Common myeloid progenitor, CD34-positive (primary cell): ENCODE data around the gene PCDHGA8.
"Not testable (repeated sequence)": the region's sequence is repeated elsewhere in the genome, so short reads cannot be mapped to it uniquely, and the experiment has no call there.

Experiments used
- CTCF ChIA-PET: fragments of 350-600 bp; sonication (Branson Sonifier 250); formaldehyde crosslinking; loops from one replicate; lab custom pipeline; 2021; ENCODE audit warnings: antibody characterized with exemption; lab: Charles Lee
- POLR2A ChIA-PET: fragments of 350-600 bp; sonication (Branson Sonifier 250); formaldehyde crosslinking; loops from one replicate; lab custom pipeline; 2021; ENCODE audit warnings: antibody characterized with exemption; lab: Charles Lee
- DNase-seq, 3 donors: peaks; one replicate each; pipeline versions ENCODE4 v3.0.0 to v3.0.0-alpha.2; 2013
- H3K27ac ChIP-seq, 2 experiments: 1 replicate in 1 of 2; 2 replicates in 1 of 2; pipeline ENCODE4 v1.7.0; 2013; ENCODE audit warnings: inconsistent platforms in 2 of 2, low read length in 2 of 2, mild to moderate bottlenecking in 2 of 2, low read depth in 1 of 2, moderate library complexity in 1 of 2; ENCODE audit not compliant: severe bottlenecking in 2 of 2, insufficient read depth in 1 of 2, poor library complexity in 1 of 2
- H3K27me3 ChIP-seq, 5 experiments: replicated peaks in 2 of 5; 1 replicate in 3 of 5; 2 replicates in 2 of 5; pipeline versions ENCODE4 v1.6.1 to v1.7.0; 2013; ENCODE audit warnings: low read length in 4 of 5, mild to moderate bottlenecking in 2 of 5, moderate library complexity in 2 of 5, inconsistent platforms in 1 of 5; ENCODE audit not compliant: insufficient read depth in 5 of 5, control insufficient read depth in 4 of 5
- H3K36me3 ChIP-seq, 4 experiments: 1 replicate in 2 of 4; 2 replicates in 2 of 4; pipeline versions ENCODE4 v1.6.1 to v1.7.0; 2013; ENCODE audit warnings: low read length in 3 of 4, control low read depth in 1 of 4, mild to moderate bottlenecking in 1 of 4; ENCODE audit not compliant: control insufficient read depth in 4 of 4, insufficient read depth in 4 of 4
- H3K4me1 ChIP-seq, 4 experiments: 1 replicate in 3 of 4; 2 replicates in 1 of 4; pipeline versions ENCODE4 v1.6.1 to v1.7.1; 2013; ENCODE audit warnings: low read length in 3 of 4, mild to moderate bottlenecking in 3 of 4, control low read depth in 1 of 4, inconsistent platforms in 1 of 4, moderate library complexity in 1 of 4; ENCODE audit not compliant: control insufficient read depth in 4 of 4, insufficient read depth in 4 of 4; ENCODE audit errors: control extremely low read depth in 1 of 4
- H3K4me3 ChIP-seq, 7 experiments: 1 replicate in 4 of 7; 2 replicates in 3 of 7; pipeline versions ENCODE4 v1.5.1 to v1.7.0; 2013; ENCODE audit warnings: mild to moderate bottlenecking in 7 of 7, low read length in 6 of 7, moderate library complexity in 6 of 7, inconsistent platforms in 2 of 7, low read depth in 2 of 7, control low read depth in 1 of 7; ENCODE audit not compliant: insufficient read depth in 4 of 7, control insufficient read depth in 1 of 7; ENCODE audit errors: extremely low read depth in 1 of 7
- H3K9me3 ChIP-seq, 5 experiments: 1 replicate in 4 of 5; 2 replicates in 1 of 5; pipeline versions ENCODE4 v1.6.1 to v1.7.1; 2013; ENCODE audit warnings: low read length in 4 of 5, mild to moderate bottlenecking in 2 of 5, inconsistent platforms in 1 of 5, low read depth in 1 of 5, moderate library complexity in 1 of 5; ENCODE audit not compliant: control insufficient read depth in 4 of 5, insufficient read depth in 2 of 5; ENCODE audit errors: control extremely low read depth in 1 of 5
- WGBS: methylation state at CpG from one replicate; pipeline ENCODE4 v1.1.5; 2013; ENCODE audit not compliant: insufficient coverage; 5-methylcytosine and 5-hydroxymethylcytosine counted together

Gene PCDHGA8

DNA sequence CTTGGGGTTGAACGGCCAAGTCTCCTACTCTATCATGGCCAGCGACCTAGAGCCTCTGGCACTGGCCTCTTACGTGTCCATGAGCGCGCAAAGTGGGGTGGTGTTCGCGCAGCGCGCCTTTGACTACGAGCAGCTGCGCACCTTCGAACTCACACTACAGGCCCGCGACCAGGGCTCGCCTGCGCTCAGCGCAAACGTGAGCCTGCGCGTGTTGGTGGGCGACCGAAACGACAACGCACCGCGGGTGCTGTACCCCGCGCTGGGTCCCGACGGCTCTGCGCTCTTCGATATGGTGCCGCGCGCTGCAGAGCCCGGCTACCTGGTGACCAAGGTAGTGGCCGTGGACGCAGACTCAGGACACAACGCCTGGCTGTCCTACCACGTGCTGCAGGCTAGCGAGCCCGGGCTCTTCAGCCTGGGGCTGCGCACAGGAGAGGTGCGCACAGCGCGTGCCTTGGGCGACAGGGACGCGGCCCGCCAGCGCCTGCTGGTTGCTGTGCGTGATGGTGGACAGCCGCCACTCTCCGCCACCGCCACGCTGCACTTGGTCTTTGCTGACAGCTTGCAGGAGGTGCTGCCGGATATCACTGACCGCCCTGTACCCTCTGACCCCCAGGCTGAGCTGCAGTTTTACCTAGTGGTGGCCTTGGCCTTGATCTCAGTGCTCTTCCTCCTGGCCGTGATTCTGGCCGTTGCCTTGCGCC, 7.3 kb downstream of the PCDHGA8 start:
- H3K4me3 ChIP-seq: no peak overlapping the region
- H3K27ac ChIP-seq: no peak overlapping the region
- POLR2A ChIA-PET: no interaction called here
- CTCF ChIA-PET: interaction anchor here (1.1 to 4.1 kb wide), 6 partner anchors 13 to 165 kb away, joined by 3 to 15 read pairs (median 4); partner anchors contain the start of genes PCDHGA10, PCDHGA11, PCDHGB3 and PCDHGB4
- H3K9me3 ChIP-seq: peaks cover 8 to 68% (median 54%) of the 10 kb centered on the region in 5 experiments
- H3K36me3 ChIP-seq: no peaks in the 10 kb centered on the region
- H3K27me3 ChIP-seq: peaks cover 26 to 70% (median 32%) of the 10 kb centered on the region in 5 experiments
- H3K4me1 ChIP-seq: no peaks in the 10 kb centered on the region
- no peak for DNase-seq
- 25% methylated on average over 59 of the region's 61 CpGs for WGBS

DNA sequence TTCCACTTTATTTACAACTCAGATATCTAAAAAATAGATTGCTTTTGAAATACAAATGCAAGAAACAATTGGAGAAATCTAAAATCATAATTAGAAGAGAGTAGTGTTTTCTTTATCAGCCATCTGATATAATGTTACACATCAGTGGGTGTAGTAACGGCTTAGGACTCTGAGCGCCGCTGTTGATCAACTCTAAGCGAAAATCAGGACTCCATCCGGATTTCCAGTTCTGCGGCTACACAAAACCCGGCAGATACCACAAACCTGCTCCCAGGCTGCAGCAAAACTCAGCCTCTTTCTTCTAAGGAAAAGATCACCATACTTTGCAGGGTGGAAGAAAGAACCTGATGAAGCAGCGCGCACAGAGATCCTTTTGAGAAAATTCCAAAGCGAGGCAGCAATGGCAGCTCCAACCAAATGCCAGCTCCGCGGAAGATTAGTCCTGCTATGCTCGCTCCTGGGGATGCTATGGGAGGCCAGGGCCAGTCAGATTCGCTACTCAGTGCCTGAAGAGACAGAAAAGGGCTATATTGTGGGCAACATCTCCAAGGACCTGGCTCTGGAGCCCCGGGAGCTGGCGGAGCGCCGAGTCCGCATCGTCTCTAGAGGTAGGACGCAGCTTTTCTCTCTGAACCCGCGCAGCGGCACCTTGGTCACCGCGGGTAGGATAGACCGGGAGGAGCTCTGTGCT, 10.3 kb downstream of the PCDHGA8 start, which contains the start of gene PCDHGA9:
Gene PCDHGA9, plus strand, starts transcription at position 226 of the 691 bp plus-strand sequence. Its CDS starts 175 bp downstream, at position 401.
- Histone ChIP-seq H3K27ac (no peak within 1 kb of the TSS), H3K4me3 (peak within 1 kb of the TSS in 3 of 7 experiments; percentile 7 to 42 (median 11)), H3K27me3 (peaks cover 28 to 83% (median 37%) of the 10 kb centered on the region in 5 experiments), H3K36me3 (no peaks in the 10 kb centered on the region), H3K9me3 (peaks cover 7 to 68% (median 50%) of the 10 kb centered on the region in 5 experiments), H3K4me1 (no peaks in the 10 kb centered on the region)
- 19% methylated on average over 26 of the region's 27 CpGs for WGBS
- peak in 2 of 3 donors; percentile 45 to 51 for DNase-seq
- ChIA-PET CTCF (interaction anchor here (0.7 to 1.2 kb wide), 4 partner anchors 14 to 161 kb away, joined by 3 to 5 read pairs (median 4); partner anchors contain the start of gene PCDHGB7), POLR2A (no interaction called here)

DNA sequence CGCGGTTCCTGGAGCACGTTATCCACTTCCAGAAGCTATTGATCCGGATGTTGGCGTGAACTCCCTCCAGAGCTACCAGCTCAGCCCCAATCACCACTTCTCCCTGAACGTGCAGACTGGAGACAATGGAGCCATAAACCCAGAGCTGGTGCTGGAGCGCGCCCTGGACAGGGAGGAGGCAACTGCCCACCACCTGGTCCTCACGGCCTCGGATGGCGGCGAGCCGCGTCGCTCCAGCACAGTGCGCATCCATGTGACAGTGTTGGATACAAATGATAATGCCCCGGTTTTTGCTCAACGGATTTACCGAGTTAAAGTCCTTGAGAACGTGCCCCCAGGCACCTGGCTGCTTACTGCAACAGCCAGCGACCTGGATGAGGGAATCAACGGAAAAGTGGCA, 11.0 kb downstream of the PCDHGA8 start:
- H3K4me1 ChIP-seq: no peaks in the 10 kb centered on the region
- H3K4me3 ChIP-seq: no peak overlapping the region
- H3K27ac ChIP-seq: no peak overlapping the region
- H3K27me3 ChIP-seq: peaks cover 33 to 89% (median 40%) of the 10 kb centered on the region in 5 experiments
- no peaks in the 10 kb centered on the region for H3K36me3 ChIP-seq
- 21% methylated on average over 21 of the region's 22 CpGs for WGBS
- no peak for DNase-seq
- H3K9me3 ChIP-seq: peaks cover 7 to 67% (median 53%) of the 10 kb centered on the region in 5 experiments
- CTCF ChIA-PET: interaction anchor here (0.7 to 1.2 kb wide), 4 partner anchors 14 to 161 kb away, joined by 3 to 5 read pairs (median 4); partner anchors contain the start of gene PCDHGB7
- POLR2A ChIA-PET: no interaction called here

DNA sequence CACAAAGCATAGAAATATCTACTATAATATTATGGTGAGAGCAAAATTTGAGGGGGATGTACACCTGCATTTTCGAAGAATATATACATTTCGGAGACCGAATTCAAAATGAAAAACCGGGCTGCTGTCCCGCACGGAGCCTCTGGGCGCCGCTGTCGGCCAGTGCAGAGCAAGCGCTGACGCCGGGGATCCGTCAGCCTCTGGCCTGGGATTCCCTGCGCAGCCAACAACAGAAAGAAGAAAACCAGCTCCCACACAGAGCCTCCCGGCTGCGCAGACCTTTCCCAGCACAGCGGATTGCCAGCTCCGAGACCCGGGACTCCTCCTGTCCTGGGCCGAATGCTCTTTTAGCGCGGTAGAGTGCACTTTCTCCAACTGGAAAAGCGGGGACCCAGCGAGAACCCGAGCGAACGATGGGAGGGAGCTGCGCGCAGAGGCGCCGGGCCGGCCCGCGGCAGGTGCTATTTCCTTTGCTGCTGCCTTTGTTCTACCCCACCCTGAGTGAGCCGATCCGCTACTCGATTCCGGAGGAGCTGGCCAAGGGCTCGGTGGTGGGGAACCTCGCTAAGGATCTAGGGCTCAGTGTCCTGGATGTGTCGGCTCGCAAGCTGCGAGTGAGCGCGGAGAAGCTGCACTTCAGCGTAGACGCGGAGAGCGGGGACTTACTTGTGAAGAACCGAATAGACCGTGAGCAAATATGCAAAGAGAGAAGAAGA, 15.5 kb downstream of the PCDHGA8 start, which contains the start of gene PCDHGB6:
Gene PCDHGB6, plus strand, starts transcription at position 232 of the 716 bp plus-strand sequence. Its CDS starts 182 bp downstream, at position 414.
- H3K36me3 ChIP-seq, H3K4me1 ChIP-seq, H3K27ac ChIP-seq, POLR2A ChIA-PET: not testable (repeated sequence)
- Histone ChIP-seq H3K4me3 (peak within 1 kb of the TSS in 6 of 7 experiments; percentile 23 to 75 (median 52)), H3K9me3 (peaks cover 7 to 54% (median 47%) of the 10 kb centered on the region in 5 experiments), H3K27me3 (peaks cover 31 to 89% (median 48%) of the 10 kb centered on the region in 5 experiments)
- CTCF ChIA-PET: interaction anchor here (0.8 to 4.6 kb wide), 14 partner anchors 11 to 186 kb away, joined by 3 to 28 read pairs (median 4); partner anchors contain the start of genes PCDHGA12, PCDHGB3, PCDHGB5 and PCDHGC3
- 9% methylated on average over 36 of the region's 51 CpGs for WGBS
- DNase-seq: peak; percentile 53 to 77 (median 73)

DNA sequence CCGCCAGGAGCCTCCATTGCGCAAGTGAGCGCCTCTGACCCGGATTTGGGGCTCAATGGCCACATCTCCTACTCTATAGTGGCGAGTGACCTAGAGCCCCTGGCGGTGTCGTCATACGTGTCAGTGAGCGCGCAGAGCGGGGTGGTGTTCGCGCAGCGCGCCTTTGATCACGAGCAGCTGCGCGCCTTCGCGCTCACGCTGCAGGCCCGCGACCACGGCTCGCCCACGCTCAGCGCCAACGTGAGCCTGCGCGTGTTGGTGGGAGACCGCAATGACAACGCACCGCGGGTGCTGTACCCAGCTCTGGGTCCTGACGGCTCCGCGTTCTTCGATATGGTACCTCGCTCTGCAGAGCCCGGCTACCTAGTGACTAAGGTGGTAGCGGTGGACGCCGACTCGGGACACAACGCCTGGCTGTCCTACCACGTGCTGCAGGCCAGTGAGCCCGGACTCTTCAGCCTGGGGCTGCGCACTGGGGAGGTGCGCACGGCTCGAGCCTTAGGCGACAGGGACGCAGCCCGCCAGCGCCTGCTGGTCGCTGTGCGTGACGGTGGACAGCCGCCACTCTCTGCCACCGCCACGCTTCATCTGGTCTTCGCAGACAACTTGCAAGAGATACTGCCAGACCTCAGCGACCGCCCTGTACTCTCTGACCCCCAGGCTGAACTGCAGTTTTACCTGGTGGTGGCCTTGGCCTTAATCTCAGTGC, 17.3 kb downstream of the PCDHGA8 start:
- peak in 2 of 3 donors; percentile 39 to 47 for DNase-seq
- Histone ChIP-seq H3K27ac (no peak overlapping the region), H3K36me3 (peaks cover 0 to 4% (median 0%) of the 10 kb centered on the region in 4 experiments), H3K9me3 (peaks cover 7 to 46% (median 37%) of the 10 kb centered on the region in 5 experiments), H3K27me3 (peaks cover 29 to 89% (median 47%) of the 10 kb centered on the region in 5 experiments), H3K4me1 (peaks cover 0 to 11% (median 8%) of the 10 kb centered on the region in 4 experiments), H3K4me3 (no peak overlapping the region)
- 29% methylated on average over 62 of the region's 64 CpGs for WGBS
- ChIA-PET POLR2A (interaction anchor here (0.6 kb wide), 1 partner anchor 418 kb away, joined by 4 read pairs; no protein-coding TSS in a partner anchor), CTCF (no interaction called here)

DNA sequence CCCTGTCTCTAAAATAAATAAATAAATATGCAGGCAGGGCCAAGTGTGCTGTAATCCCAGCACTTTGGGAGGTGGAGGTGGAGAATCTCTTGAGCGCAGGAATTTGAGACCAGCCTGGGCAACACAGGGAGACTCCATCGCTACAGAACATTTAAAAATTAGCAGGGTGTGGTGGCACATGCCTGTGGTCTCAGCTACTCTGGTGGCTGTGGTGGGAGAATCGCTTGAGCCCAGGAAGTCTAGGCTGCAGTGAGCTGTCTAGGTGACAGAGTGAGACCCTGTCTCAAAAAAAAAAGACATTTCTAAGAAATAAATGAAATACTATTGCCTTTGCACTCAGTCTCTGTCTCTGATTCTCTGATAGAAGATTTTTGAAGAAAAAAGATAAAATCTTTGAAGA, 19.1 kb downstream of the PCDHGA8 start:
- 92% methylated on average over 2 of the region's 3 CpGs for WGBS
- DNase-seq: no peak
- Histone ChIP-seq H3K9me3 (peaks cover 7 to 47% (median 34%) of the 10 kb centered on the region in 5 experiments), H3K27me3 (peaks cover 28 to 89% (median 48%) of the 10 kb centered on the region in 5 experiments), H3K36me3 (peaks cover 0 to 4% (median 0%) of the 10 kb centered on the region in 4 experiments), H3K27ac (no peak overlapping the region), H3K4me1 (peaks cover 0 to 12% (median 9%) of the 10 kb centered on the region in 4 experiments), H3K4me3 (no peak overlapping the region)
- POLR2A ChIA-PET: no interaction called here
- CTCF ChIA-PET: interaction anchor here (1.2 to 7.4 kb wide), 4 partner anchors 112 to 147 kb away, joined by 3 to 77 read pairs (median 22); no protein-coding TSS in a partner anchor
